ENCODE data around the gene BTF3.

The BTF3 gene

DNA sequence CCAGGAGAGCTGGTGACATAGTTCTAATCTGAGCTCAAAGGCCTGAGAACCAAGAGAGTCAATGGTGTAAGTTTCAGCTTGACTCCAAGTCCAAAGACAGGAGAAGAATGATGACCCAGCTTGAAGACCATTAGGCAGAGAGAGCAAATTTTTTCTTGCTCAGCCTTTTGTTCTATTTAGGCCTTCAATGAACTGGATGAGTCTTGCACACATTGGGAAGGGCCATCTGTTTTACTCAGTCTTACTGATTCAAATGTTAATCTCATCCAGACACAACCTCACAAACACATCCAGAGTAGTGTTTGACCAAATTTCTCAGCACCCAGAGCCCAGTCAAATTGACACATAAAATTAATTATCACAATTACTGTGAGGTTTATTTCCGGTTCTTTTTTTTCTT, 7.1 kb upstream of the BTF3 start:
- DNase-seq (ENCODE audit: extremely low spot score): no peak
- TF ChIP-seq, protein P1, sequence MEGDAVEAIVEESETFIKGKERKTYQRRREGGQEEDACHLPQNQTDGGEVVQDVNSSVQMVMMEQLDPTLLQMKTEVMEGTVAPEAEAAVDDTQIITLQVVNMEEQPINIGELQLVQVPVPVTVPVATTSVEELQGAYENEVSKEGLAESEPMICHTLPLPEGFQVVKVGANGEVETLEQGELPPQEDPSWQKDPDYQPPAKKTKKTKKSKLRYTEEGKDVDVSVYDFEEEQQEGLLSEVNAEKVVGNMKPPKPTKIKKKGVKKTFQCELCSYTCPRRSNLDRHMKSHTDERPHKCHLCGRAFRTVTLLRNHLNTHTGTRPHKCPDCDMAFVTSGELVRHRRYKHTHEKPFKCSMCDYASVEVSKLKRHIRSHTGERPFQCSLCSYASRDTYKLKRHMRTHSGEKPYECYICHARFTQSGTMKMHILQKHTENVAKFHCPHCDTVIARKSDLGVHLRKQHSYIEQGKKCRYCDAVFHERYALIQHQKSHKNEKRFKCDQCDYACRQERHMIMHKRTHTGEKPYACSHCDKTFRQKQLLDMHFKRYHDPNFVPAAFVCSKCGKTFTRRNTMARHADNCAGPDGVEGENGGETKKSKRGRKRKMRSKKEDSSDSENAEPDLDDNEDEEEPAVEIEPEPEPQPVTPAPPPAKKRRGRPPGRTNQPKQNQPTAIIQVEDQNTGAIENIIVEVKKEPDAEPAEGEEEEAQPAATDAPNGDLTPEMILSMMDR (IDR thresholded peaks at IDR 0.05; ENCODE audit: control extremely low read depth, extremely low read depth, low read depth, missing control alignments): no peak
- ChIA-PET POLR2A (no interaction called here), CTCF (interaction anchor here (1.0 kb wide), 1 partner anchor 30 kb away, joined by 3 read pairs; no protein-coding TSS in a partner anchor)

DNA sequence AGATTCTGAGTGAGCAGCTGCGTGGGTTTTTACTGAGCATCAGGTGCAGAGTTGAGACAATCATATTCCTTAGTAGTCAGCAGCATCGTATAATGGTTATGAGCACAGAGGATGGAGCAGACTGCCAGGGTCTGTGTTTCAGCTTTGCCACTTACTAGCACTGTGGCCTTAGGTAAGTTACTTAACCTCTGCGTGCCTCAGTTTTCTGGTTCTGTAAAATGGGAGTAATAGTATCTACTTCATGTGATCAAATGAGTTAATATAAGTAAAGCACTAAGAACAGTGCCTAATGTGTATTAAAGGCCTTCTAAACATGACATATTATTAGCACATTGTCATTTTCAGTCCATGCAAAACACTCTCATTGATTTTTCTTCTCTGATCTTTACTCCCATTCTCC, 4.8 kb upstream of the BTF3 start:
- POLR2A ChIA-PET: no interaction called here
- DNase-seq (ENCODE audit: extremely low spot score): no peak
- CTCF ChIA-PET: no interaction called here
- TF ChIP-seq, protein P1 (IDR thresholded peaks at IDR 0.05; ENCODE audit: control extremely low read depth, extremely low read depth, low read depth, missing control alignments): no peak

DNA sequence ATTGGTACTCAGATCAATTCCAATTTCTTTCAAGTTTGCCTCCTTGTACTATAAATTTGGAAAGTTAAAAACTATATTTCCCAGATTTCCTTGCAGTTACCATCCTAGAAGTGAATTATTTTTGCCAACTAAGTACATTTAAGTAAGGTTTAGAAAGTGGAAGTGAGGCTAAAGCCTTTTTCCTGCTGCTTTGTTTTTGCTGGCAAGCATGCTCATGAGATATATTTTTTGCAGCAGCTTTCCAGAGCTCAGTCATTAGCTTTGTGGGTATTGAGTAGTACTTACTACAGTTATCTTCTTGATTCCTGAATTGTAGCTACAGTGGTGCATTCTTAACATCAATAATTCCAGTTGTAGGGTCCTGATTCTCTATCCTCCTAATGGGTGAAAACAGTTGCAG, 3.5 kb upstream of the BTF3 start:
- CTCF ChIA-PET: interaction anchor here (1.0 to 1.5 kb wide), 2 partner anchors 9 to 19 kb away, joined by 3 read pairs; no protein-coding TSS in a partner anchor
- POLR2A ChIA-PET: no interaction called here
- no peak for DNase-seq (ENCODE audit: extremely low spot score)
- TF ChIP-seq, protein P1 (IDR thresholded peaks at IDR 0.05; ENCODE audit: control extremely low read depth, extremely low read depth, low read depth, missing control alignments): no peak

DNA sequence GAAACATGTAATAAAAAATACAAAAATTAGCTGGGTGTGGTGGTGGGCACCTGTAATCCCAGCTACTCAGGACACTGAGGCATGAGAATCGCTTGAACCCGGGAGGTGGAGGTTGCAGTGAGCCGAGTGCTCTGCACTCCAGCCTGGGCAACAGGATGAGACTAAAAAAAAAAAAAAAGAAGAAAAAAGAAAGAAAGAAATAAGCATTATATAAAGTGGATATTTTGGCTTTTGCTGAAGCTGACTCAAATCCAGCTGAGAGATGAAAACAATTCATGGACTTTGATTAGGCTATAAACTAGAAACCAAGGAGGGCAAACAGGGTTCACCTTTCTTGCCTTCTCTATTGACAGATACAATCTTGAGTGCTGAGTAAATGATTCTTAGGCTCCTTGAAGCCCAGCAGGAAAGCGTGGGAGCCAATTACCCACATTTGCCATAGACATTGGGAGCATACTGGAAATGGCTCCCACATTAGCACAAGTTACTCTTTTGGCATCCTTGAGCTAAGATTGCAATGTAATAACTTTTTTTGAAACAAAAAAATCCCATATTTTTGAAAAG, 2.4 kb upstream of the BTF3 start:
- no peak for DNase-seq (ENCODE audit: extremely low spot score)
- ChIA-PET POLR2A (no interaction called here), CTCF (interaction anchor here (1.5 kb wide), 1 partner anchor 10 kb away, joined by 3 read pairs; no protein-coding TSS in a partner anchor)
- TF ChIP-seq, protein P1 (IDR thresholded peaks at IDR 0.05; ENCODE audit: control extremely low read depth, extremely low read depth, low read depth, missing control alignments): no peak

GRCh38 chr5:73496984-73497457, 1.2 kb upstream of the BTF3 start:
- TF ChIP-seq, protein P1 (IDR thresholded peaks at IDR 0.05; ENCODE audit: control extremely low read depth, extremely low read depth, low read depth, missing control alignments): no peak
- ChIA-PET CTCF (interaction anchor here (0.9 kb wide), 1 partner anchor 68 kb away, joined by 4 read pairs; no protein-coding TSS in a partner anchor), POLR2A (no interaction called here)
- DNase-seq (ENCODE audit: extremely low spot score): no peak

- TF ChIP-seq, protein P1 (IDR thresholded peaks at IDR 0.05; ENCODE audit: control extremely low read depth, extremely low read depth, low read depth, missing control alignments): no peak
- ChIA-PET POLR2A (no interaction called here), CTCF (interaction anchor here (1.5 kb wide), 1 partner anchor 70 kb away, joined by 4 read pairs; no protein-coding TSS in a partner anchor)
- DNase-seq (ENCODE audit: extremely low spot score): no peak
Measured at GRCh38 chr5:73497497-73498056, 665 bp upstream of the BTF3 start.

Measured in GM10248 (cell line).